Panc1 (cell line): ENCODE data around the gene DNAH3. TPM values are rescaled to one million over a fixed set of nuclear protein-coding genes. Genes with fewer than 3 reads are reported as not detected.

Source experiments
- ATAC-seq: fragments of 200-7000 bp; cut with Tn5 transposase; 2 replicates; pipeline ENCODE4 v1.9.1; 2020; ENCODE audit warnings: mild to moderate bottlenecking, moderate library complexity
- BruUV-seq: library from RNA; stranded (reverse); fragments of 400-500 nt; replicated peaks from 2 replicates; lab custom pipeline; 2021; lab: Mats Ljungman, UMichigan
- CTCF ChIA-PET: fragments of 300-600 bp; sonication (Branson Sonifier 250); formaldehyde crosslinking; loops from one replicate; lab custom pipeline; 2022; ENCODE audit warnings: antibody characterized with exemption; lab: Charles Lee
- POLR2A ChIA-PET: fragments of 300-600 bp; sonication (Branson Sonifier 250); formaldehyde crosslinking; loops from one replicate; lab custom pipeline; 2022; ENCODE audit warnings: antibody characterized with exemption; lab: Charles Lee
- DNase-seq: peaks from one replicate; pipeline ENCODE4 v3.0.0-alpha.2; 2010; ENCODE audit warnings: low read depth, low spot score
- H3K27ac ChIP-seq: 2 replicates; pipeline ENCODE4 v1.5.1; 2011; ENCODE audit warnings: mild to moderate bottlenecking, low read length, inconsistent platforms
- H3K27me3 ChIP-seq: fragments of 200-500 bp; sonication (Bioruptor generic); 2 replicates; pipeline ENCODE4 v1.6.0; 2014; ENCODE audit warnings: low read length, inconsistent platforms; ENCODE audit not compliant: control insufficient read depth, insufficient read depth
- H3K36me3 ChIP-seq: fragments of 200-500 bp; sonication (Bioruptor generic); 2 replicates; pipeline ENCODE4 v1.5.1; 2014; ENCODE audit warnings: inconsistent platforms, mild to moderate bottlenecking, low read length, moderate library complexity; ENCODE audit not compliant: control insufficient read depth, insufficient read depth
- H3K4me1 ChIP-seq: 2 replicates; pipeline ENCODE4 v1.5.1; 2011; ENCODE audit warnings: inconsistent platforms, mild to moderate bottlenecking, low read length, moderate library complexity; ENCODE audit not compliant: control insufficient read depth, insufficient read depth
- H3K4me3 ChIP-seq, 2 experiments: 2 replicates each; pipeline ENCODE4 v1.5.1; 2011 to 2012; ENCODE audit warnings: low read depth in 2 of 2, low read length in 2 of 2, mild to moderate bottlenecking in 2 of 2, inconsistent platforms in 1 of 2, moderate library complexity in 1 of 2
- H3K9me3 ChIP-seq: fragments of 200-500 bp; sonication (Bioruptor generic); 2 replicates; pipeline ENCODE4 v1.5.1; 2014; ENCODE audit warnings: low read depth, mild to moderate bottlenecking, inconsistent platforms, low read length, moderate library complexity; ENCODE audit not compliant: control insufficient read depth, insufficient read depth
- POLR2AphosphoS5 ChIP-seq: IDR thresholded peaks from 2 replicates; pipeline ENCODE4 v1.6.1; 2012; ENCODE audit warnings: mild to moderate bottlenecking, low read depth, low read length, moderate library complexity
- SIN3A ChIP-seq: IDR thresholded peaks from 2 replicates; pipeline ENCODE4 v1.6.1; 2012; ENCODE audit warnings: low read depth, mild to moderate bottlenecking, low read length, moderate library complexity, borderline replicate concordance; ENCODE audit not compliant: insufficient read depth
- TCF7L2 ChIP-seq: IDR thresholded peaks from 2 replicates; pipeline ENCODE4 v1.6.1; 2011; ENCODE audit warnings: mild to moderate bottlenecking, low read depth, low read length, inconsistent platforms
- in situ Hi-C: cut with HindIII; loops from 2 replicates; pipeline ENCODE4 v1.10.0; 2016; ENCODE audit warnings: low sequenced_read_pairs, low pct_unique_long_range_greater_than_20kb
- intact Hi-C: fragments of 100-400 bp; cut with micrococcal nuclease; formaldehyde crosslinking; loops from one replicate; pipeline ENCODE4 v1.10.0; 2022; ENCODE audit not compliant: unreplicated experiment
- total RNA-seq: library from RNA; stranded (reverse); gene quantifications from one replicate; pipeline ENCODE4 v1.2.1, GENCODE V29; 2021; ENCODE audit not compliant: unreplicated experiment
- TF ChIP-seq, protein P1 (sequence below), 2 experiments: IDR thresholded peaks; 2 replicates each; pipeline ENCODE4 v1.6.1; 2011 to 2012; ENCODE audit warnings: low read depth in 2 of 2, control low read depth in 1 of 2, low read length in 1 of 2, mild to moderate bottlenecking in 1 of 2, moderate library complexity in 1 of 2; ENCODE audit not compliant: insufficient read depth in 1 of 2
- TF ChIP-seq, protein P2 (sequence below): fragments of 450-650 bp; IDR thresholded peaks from 2 replicates; pipeline ENCODE4 v1.5.1; 2017; ENCODE audit warnings: mild to moderate bottlenecking

The DNAH3 gene
- total RNA-seq, 1 experiment from 2014 or later, result 0.62 TPM

DNA sequence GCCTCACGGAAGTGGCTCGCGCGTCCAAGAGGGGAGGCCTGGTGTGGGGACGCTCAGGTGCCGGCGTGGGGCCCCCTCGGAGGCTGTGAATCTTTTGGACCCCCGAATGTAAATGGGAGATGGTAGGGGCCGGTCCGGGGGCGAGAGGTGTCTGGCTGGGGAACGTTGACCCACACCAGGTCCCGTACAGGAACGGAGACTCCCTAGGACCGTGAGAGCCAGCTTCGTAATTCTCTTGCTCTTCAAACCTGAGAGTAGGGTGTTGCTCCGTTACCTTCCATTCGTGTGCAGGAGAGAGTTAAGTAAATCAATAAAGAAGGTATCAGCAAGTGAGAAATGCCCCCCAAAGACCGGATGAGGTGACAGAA lies 249.6 kb downstream of the DNAH3 start:
- intact Hi-C loops, result no loop called here
- ChIA-PET CTCF (no interaction called here), POLR2A (interaction anchor here (0.5 to 0.7 kb wide), 2 partner anchors 151 to 256 kb away, joined by 3 to 8 read pairs; no protein-coding TSS in a partner anchor)
- peaks cover 61% of the 10 kb centered on the region for H3K4me1 ChIP-seq
- in situ Hi-C loops, result no loop called here
- BruUV-seq, result no TSS peak
- H3K36me3 ChIP-seq, result peaks cover 3% of the 10 kb centered on the region; the same call in 1 of the 2 replicates
- TF ChIP-seq, protein P1, sequence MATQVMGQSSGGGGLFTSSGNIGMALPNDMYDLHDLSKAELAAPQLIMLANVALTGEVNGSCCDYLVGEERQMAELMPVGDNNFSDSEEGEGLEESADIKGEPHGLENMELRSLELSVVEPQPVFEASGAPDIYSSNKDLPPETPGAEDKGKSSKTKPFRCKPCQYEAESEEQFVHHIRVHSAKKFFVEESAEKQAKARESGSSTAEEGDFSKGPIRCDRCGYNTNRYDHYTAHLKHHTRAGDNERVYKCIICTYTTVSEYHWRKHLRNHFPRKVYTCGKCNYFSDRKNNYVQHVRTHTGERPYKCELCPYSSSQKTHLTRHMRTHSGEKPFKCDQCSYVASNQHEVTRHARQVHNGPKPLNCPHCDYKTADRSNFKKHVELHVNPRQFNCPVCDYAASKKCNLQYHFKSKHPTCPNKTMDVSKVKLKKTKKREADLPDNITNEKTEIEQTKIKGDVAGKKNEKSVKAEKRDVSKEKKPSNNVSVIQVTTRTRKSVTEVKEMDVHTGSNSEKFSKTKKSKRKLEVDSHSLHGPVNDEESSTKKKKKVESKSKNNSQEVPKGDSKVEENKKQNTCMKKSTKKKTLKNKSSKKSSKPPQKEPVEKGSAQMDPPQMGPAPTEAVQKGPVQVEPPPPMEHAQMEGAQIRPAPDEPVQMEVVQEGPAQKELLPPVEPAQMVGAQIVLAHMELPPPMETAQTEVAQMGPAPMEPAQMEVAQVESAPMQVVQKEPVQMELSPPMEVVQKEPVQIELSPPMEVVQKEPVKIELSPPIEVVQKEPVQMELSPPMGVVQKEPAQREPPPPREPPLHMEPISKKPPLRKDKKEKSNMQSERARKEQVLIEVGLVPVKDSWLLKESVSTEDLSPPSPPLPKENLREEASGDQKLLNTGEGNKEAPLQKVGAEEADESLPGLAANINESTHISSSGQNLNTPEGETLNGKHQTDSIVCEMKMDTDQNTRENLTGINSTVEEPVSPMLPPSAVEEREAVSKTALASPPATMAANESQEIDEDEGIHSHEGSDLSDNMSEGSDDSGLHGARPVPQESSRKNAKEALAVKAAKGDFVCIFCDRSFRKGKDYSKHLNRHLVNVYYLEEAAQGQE (IDR thresholded peaks at IDR 0.05; ENCODE audit: insufficient read depth in 1 of 2, low read depth in 2 of 2, low read length in 1 of 2), result no peak
- no peak for TF ChIP-seq SIN3A
- TF ChIP-seq POLR2AphosphoS5, result no peak
- TF ChIP-seq, protein P2, sequence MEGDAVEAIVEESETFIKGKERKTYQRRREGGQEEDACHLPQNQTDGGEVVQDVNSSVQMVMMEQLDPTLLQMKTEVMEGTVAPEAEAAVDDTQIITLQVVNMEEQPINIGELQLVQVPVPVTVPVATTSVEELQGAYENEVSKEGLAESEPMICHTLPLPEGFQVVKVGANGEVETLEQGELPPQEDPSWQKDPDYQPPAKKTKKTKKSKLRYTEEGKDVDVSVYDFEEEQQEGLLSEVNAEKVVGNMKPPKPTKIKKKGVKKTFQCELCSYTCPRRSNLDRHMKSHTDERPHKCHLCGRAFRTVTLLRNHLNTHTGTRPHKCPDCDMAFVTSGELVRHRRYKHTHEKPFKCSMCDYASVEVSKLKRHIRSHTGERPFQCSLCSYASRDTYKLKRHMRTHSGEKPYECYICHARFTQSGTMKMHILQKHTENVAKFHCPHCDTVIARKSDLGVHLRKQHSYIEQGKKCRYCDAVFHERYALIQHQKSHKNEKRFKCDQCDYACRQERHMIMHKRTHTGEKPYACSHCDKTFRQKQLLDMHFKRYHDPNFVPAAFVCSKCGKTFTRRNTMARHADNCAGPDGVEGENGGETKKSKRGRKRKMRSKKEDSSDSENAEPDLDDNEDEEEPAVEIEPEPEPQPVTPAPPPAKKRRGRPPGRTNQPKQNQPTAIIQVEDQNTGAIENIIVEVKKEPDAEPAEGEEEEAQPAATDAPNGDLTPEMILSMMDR, result no peak
- TF ChIP-seq TCF7L2, result no peak
- ATAC-seq (peak; percentile 1), DNase-seq (no peak)
- H3K27ac ChIP-seq, result peak overlapping the region; percentile 98
- peak overlapping the region; percentile 82 to 91 for H3K4me3 ChIP-seq
- H3K9me3 ChIP-seq, result no peaks in the 10 kb centered on the region
- H3K27me3 ChIP-seq, result no peaks in the 10 kb centered on the region

DNA sequence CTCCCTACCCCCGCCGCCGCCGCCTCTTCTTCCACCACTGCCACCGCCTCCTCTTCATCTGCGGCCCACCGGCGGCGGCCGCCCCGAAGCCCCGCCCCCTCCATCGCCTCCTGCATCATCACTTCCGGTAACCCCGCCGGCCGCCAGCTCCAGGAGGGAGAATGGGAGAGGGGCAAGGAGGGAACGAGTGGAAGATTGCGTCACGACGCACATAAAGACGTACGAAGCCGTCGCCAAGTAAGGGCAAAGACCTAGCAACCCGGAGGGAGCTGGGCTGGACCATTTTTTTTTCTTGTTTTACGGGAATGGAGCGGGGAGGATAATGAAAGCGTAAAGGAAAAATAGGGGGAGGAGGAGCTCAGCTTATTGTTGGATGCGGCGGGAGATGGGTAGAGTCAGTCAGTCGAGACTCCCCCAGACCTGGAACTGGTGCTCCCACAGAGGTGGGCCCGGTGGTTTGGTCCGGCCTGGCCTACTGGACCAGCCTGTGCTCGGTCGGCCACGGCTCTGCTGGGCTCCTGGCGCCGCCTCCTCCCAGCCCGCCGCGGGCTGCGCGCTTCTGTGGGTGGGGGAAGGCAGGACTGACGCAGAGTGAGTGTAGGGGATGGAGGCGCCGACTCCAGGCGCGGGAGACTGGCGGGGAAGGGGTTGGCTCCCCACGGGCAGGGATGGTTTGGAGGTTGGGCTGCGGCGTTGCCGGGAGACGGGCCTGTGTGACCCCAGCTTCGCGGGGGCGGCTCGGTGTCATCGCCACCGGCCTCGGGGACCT lies 250.2 kb downstream of the DNAH3 start, which contains the start of the genes DCUN1D3 and LYRM1:
Gene DCUN1D3 (minus strand): TSS at position 60 of the 769 bp plus-strand sequence. CDS start 37,820 bp downstream, outside the sequence.
Gene LYRM1 (plus strand): TSS at position 473 of the 769 bp plus-strand sequence. CDS start 14,785 bp downstream, outside the sequence.
- ChIA-PET CTCF (no interaction called here), POLR2A (interaction anchor here (0.5 to 1.0 kb wide), 8 partner anchors 15 to 498 kb away, joined by 3 to 16 read pairs (median 4); partner anchors contain the start of gene ACSM3)
- peak within 1 kb of the TSS; percentile 82 to 91 for H3K4me3 ChIP-seq
- H3K27ac ChIP-seq, result peak within 1 kb of the TSS; percentile 98
- H3K4me1 ChIP-seq, result peaks cover 55% of the 10 kb centered on the region
- H3K36me3 ChIP-seq, result peaks cover 3% of the 10 kb centered on the region
- ATAC-seq (peak; percentile 93), DNase-seq (peak; percentile 92)
- H3K9me3 ChIP-seq, result no peaks in the 10 kb centered on the region
- intact Hi-C loops (no loop called here), in situ Hi-C loops (no loop called here)
- TF ChIP-seq TCF7L2 (peak; percentile 76), POLR2AphosphoS5 (peak; percentile 80), SIN3A (0 out of 2 replicates have a peak, but pooled peaks have one; percentile 27)
- TF ChIP-seq, protein P2, result no peak
- BruUV-seq, result no TSS peak
- no peaks in the 10 kb centered on the region for H3K27me3 ChIP-seq
